HuH-7.5 (cell line): ENCODE results near the gene RXRA.

Experiments used
- DNase-seq: peaks from one replicate; pipeline ENCODE4 v3.0.0; 2011; ENCODE audit warnings: low spot score

RXRA gene

DNA sequence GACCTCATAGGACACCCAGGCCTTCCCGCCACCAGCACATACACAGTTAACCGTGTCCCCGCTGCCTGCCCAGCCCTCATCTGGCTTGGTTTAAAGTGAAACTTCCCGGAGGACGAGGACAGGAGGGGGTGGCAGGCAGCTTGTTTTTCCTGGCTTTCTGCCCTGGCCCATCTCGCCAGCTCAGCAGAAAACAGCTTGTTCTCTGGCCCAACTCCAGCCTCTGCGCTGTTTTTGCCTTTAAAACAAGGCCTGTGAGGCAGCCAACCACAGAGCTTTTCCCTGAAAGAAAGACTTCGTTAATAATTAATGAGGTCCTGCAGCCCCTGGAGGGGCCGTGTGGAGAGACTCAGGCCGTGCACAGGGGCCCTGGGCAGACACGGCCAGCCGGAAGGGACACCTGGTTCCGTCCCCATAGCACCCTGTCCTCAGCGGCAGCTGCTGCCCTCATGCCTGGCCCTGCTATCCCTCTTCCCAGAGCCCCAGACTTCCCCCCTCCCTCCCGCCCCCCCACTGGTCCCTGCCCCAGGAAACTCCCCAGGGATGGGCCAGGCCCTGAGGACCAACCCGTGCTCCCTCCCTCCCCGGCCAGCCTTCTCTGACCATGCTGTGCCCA lies 108.7 kb downstream of the RXRA start:
- peak; percentile 96 for DNase-seq

DNA sequence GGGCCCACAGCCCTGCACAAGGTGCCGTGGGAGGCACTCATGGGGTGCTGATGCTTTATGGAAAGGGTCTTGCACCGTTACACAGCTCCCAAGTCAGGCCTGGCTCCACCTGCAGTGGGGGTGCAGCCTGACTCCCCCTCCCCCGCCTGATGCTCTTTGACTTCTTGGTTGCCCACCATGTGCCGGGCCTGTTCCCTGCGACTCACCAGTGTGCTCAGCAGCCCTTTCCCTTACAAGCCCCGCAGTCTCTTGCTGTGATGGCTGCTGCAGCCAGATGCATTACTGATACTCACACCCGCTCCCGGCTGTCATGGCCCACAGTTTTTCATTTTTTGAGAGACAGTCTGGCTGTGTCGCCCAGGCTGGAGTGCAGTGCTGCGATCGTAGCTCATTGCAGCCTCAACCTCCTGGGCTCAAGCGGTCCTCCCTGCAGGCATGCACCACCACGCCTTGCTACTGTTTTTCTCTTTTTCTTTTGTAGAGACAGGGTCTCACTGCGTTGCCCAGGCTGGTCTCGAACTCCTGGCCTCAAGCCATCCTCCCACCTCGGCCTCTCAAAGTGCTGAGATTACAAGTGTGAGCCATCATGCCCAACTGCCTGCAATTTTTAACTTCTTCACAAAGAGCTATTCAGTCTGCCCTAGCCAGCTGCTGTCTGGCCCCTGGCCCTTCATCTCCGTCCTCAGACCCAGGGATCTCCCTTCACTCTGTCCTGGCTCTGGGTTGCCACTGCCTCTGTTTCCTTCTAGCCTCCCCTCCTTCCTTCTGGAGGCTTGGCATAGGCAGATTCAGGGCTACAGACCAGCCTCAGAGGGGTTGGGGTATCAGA lies 109.5 kb downstream of the RXRA start:
- DNase-seq: no peak

DNA sequence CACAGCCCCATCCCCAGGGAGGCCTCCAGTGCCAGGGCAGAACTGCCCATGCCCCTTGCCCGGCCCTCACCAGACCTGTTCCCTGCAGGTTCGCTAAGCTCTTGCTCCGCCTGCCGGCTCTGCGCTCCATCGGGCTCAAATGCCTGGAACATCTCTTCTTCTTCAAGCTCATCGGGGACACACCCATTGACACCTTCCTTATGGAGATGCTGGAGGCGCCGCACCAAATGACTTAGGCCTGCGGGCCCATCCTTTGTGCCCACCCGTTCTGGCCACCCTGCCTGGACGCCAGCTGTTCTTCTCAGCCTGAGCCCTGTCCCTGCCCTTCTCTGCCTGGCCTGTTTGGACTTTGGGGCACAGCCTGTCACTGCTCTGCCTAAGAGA lies 110.1 kb downstream of the RXRA start:
- DNase-seq: no peak

DNA sequence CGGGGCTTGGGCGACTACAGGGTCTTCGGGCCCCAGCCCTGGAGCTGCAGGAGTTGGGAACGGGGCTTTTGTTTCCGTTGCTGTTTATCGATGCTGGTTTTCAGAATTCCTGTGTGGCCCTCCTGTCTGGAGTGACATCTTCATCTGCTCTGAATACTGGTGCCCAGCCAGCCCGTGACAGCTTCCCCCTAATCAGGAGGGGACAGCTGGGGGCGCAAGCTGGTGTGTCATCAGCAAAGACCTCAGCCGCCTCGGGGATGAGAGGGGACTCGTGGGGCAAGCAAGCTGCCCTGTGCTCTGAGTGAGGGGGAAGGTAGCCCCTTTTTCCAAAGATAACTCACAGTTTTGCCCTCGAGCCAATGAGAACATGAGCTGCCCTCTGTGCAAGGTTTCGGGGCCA lies 110.7 kb downstream of the RXRA start:
- DNase-seq: no peak

DNA sequence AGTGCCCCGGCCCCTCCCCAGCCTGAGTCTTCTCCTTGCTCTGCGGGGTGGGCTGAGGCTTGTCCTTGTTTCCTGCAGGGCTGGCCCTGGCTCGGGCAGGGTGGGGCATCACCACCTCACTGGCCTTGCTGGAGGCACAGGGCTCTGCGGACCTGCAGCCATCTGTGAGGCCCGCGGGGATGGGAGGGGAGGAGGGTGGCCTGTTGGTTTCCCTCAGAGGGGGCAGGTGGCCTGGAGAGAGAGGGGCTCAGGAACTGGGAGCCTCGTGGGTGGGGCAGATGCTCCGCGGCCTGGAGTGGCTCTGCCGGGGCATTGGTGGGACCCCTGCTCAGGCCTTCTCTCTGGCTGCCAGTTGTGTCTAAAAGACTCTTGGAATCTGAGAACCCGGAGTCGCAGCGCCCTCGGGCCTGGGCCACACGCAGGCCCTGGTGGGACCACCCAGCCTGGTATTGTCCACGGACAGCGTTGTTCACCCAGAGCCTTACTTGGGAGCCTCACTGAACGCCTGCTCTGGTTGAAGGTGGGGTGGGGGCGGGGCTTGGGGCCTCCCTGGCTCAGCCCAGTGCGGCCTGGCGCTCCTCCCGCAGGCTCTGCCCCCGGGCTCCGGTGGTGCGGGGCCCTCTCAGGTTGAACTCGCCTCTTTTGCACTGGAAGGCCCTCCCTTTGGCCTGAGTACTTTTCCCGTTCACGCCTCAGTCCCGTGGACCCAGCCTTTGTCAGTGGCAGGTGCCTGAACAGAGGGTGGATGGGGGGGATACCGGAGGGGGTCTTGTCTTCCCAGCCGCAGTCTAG lies 111.3 kb downstream of the RXRA start:
- DNase-seq: no peak

DNA sequence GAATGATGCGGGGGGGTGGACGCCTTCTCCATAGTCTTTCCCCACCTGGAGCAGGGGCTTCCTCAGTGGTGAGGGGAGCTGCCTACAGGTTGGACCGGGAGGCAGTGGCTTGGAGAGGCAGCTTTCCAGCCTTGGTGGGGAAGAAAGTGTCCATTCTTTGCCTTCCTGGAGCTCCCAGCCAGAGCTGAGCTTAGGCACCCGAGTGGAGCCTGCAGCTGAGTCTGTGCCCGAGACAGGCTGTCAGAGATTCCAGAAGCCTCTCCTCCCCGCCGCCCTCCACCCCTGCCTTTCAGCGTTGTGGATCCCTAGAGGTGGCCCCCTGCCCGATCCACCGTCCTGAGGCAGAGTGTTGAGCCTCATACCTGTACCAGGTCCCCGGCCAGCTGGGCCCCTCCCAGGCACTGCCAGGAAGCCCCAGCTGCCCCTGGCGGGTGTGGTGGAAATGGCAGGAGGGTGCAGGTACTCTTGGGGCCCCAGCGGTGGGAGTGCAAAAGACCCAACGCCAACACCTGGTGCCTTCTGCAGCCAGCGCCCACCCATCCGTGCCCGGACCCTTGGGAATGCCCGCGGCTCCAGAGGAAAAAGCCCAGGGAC lies 112.0 kb downstream of the RXRA start:
- no peak for DNase-seq

DNA sequence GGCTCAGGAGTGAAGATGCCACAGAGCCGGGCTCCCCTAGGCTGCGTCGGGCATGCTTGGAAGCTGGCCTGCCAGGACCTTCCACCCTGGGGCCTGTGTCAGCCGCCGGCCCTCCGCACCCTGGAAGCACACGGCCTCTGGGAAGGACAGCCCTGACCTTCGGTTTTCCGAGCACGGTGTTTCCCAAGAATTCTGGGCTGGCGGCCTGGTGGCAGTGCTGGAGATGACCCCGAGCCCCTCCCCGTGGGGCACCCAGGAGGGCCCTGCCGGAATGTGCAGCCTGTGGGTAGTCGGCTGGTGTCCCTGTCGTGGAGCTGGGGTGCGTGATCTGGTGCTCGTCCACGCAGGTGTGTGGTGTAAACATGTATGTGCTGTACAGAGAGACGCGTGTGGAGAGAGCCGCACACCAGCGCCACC lies 113.1 kb downstream of the RXRA start:
- no peak for DNase-seq

DNA sequence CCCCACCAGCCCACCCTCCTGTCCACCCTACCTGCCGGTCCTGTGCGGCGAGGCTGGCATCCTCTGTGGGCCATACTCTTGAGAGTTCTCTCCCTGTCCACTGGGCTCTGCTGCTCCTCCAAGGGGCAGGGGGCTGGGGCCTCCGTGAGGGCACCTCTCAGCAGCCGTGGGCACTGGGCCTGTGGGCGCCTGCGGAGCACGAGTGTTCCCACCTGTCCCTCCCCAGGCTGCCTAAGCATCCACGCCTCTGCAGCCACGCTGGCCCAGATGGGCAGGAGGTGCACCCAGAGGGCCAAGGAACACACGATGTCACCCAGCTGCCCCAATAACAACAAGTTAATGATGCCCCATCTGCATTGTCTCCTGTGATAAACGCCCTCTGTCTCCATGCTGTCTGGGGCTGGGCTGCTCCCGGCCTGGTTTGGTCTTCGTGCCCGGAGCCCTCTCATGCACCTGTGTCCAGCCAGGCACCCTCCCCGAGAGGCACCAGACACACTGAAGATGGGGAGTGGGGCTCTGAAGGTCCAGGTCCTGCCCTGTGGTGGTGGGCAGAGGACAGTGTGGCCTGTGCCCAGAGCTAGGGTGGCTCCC lies 114.5 kb downstream of the RXRA start:
- no peak for DNase-seq

DNA sequence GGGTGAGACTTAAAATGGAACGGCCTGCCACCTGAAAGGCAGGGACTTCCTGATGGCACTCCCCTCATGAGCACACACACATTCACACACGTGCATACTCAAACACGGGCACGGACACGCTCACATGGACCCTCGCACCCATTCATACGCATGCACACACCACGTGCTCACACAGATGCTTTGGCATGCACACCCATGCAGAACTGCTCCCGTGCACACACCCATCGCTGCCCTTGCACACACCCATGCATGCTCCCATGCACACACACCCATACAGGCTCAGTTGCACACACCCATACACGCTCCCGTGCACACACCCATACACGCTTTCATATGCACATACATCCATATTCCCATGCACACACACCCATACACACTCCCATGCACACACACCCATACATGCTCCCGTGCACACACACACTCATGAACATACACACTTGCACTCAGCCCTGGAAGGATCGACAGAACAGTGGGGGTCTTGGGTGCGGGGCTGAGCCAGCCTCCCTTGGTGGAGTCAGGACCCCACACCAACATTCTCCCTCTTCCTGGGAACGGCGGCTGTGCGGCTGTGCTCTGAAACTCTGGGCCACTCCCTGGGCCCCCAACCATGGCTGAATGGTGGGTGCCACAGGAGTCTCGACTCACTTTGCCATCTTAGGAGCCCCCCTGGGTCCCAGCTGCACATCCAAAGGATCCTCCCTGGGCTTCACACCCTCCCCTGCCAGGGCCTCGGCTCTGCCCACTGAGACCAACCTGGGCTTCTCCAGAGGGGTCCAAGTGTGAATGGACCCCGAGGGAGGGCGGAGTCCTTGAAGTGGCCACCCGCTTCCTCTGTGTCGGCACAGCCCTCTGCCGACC lies 115.2 kb downstream of the RXRA start:
- DNase-seq: no peak

DNA sequence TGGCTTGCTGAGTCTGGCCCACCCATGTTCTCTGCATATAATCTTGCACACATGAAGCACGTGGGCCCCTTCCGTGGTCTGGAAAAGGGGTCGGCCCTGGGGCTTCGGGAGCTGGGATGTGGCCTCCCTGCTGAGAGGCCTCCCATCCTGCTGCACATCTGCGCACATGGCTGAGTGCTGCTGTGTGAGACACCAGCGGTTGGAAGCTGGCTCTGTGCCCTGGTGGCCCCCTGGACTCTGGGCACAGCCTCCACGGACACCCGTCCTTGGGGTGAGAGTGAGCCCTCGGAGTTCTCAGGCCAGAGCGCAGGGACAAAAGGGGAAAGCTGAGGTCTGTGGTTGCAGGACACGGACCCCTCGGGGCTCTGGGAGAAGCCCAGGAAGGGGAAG lies 115.8 kb downstream of the RXRA start:
- DNase-seq: no peak

DNA sequence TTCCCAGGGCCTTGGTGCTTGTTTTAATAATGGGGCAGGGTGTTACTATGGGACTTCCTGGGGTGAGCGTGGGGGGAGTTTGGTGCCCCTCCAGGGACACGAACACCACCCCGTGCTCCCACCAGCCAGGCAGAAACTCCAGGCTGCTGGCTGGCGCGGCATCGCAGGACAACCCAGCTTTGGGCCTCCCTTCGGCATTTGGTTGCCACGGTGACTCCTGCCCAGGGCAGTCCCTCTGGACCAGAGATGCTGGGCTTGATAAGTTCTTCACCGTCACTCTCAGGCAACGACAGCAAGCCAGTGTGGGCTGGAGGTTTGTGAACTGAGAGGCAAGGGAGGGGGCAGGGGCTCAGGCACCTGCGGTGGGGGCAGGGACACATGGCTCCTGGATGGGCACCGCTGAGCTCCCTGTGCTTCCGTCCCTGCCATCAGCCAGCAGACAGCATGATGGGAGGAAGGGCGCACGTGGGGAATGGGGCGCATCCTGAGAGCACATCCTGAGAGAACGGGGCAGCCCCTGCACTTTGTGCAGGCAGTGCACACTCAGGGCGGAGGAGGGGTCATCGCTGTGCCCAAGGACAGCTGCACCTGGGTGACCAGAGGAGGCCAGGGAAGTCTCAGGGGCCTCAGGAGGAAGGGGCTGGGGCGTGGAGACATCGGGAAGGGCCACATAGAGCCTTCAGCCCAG lies 116.4 kb downstream of the RXRA start:
- no peak for DNase-seq

DNA sequence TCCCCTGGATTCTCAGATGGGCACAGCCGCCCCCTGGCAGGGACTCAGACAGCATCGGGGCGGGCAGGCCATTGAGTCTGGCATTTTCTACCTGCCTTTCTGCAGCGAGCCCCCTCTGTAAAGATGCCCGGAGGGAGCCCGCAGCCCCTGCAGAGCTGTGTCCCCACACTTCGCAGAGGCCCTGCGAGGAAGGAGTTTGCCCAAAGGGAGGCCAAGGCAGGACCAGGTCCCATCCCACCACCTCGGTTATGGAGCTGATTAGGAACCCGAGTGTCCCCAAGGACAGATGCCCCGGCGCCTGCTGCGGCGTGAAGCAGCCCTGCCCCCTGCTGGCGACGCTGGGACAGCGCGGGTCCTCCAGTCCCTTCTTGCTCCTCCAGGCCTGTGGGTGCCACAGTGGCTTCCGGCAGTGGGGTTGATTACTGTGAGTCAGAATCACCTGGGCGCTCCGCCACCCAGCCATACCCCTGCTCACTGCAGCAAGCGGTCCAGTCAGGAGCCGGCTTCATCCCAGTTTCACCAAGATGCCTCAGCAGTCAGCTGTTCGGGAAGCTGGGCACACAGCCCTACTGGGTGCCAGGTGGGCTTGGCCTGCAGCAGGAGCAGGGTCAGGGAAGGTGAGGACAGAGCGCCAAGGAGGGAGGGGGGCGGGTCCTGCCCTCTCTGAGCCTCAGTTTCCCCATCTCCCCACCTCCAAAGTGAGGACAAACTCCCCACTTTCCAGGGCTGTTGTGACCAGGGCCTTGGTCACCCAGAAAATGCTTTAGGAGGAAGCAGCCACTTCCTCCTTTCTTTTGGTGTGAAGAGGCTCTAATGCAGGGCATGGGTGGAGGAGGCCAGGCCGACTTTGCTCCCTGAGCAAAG lies 117.2 kb downstream of the RXRA start:
- peak; percentile 98 for DNase-seq

DNA sequence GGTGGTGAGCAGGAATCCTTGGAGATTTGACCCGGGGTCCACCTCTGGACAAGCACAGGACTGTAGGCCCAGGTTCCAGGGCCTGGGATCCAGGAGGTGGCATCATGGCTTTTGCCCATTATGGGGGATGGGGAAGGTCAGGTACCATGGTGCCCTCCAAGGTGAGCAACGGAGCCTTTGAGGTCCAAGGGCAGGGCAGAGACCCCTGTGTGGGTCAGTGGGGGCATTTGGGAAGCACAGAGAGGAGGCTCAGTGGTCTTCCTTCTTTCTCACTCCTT lies 117.7 kb downstream of the RXRA start:
- no peak for DNase-seq

DNA sequence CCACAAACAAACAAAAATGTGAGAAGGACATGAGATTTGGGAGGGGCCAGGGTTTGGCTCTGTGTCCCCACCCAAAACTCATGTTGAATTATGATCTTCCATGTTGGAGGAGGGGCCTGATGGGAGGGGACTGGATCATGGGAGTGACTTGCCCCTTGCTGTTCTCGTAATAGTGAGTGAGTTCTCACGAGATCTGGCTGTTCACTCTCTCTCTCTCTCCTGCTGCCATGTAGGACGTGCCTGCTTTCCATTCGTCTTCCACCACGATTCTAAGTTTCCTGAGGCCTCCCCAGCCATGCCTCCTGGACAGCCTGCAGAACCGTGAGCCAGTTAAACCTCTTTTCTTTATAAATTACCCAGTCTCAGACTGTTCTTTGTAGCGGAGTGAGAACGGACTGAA lies 118.7 kb downstream of the RXRA start:
- DNase-seq: no peak

DNA sequence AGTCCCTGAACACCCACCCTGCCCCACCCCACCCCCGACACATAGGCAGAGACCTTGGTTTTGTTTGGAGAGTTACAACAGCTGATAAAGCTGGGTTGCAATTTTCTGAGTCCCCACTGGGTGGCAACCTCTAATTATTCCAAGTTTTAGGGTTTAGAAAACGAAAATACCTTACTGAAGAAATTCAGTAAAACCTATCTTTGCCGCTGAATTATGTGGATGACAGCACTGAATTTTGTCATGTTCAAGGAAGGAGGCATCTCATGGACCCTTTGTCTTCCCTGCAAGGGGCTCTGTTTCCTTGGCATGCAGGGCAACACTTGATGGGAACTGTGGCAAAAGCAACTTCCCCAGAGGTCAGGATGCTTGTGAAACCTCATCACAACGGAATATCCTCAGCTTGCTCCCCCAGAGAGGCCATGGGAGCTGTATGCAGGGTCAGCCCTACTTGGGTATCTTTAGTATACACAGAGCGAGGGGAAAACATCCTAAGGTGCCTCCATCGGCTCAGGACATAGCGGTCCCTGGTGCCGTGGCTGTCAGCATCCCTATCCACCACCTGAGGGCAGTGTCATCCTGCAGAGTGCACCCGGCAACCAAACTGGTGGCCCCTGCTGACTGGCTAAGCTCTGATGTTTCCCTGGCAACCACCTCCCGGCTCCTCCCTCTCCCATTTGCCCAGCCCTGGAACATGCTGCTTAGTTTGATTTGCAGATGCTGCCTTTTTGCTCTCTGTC lies 123.1 kb downstream of the RXRA start:
- DNase-seq: peak; percentile 98

DNA sequence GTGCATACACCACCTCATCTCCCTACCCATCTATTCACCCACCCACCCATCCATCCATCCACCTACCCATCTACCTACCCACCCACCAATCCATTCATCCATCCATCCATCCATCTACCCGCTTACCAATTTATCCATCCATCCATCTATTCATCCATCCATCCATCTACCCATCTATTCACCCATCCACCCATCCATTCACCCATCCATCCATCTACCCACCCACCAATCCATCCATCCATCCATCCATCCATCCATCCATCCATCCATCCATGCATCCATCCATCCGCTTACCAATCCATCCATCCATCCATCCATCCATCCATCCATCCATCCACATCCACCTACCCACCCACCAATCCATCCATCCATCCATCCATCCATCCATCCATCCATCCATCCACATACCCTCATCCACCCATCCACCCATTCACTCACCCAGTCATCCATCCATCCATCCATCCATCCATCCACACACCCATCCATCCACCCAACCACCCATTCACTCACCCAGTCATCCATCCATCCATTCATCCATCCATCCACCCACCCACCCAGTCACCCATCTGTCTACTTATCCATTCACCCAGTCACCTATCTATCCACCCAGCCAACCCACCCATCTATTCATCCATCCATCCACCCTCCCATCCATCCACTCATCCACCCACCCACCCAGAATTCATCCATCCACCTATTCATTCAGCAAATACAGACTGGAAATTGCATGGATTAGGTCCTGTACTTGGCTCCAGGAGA lies 125.6 kb downstream of the RXRA start:
- no peak for DNase-seq

DNA sequence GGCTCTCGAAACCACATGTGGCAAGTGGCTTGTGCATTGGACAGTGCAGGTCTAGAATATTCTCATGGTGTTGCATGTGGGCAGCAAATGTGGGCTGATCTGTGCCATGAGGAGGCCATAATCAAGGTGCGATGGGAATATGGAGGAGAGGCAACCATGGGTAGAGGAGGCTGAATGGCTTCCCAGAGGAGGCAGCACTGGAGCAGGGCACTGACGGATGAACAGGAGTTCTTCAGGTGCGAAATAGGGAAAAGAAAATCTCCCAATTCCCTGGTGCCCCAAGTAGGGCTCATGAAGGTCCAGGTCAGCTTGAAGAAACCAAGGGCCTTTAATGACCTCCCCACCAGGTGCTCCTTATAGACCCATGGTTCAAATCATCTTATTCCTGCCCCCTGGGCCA lies 126.5 kb downstream of the RXRA start:
- DNase-seq: no peak

DNA sequence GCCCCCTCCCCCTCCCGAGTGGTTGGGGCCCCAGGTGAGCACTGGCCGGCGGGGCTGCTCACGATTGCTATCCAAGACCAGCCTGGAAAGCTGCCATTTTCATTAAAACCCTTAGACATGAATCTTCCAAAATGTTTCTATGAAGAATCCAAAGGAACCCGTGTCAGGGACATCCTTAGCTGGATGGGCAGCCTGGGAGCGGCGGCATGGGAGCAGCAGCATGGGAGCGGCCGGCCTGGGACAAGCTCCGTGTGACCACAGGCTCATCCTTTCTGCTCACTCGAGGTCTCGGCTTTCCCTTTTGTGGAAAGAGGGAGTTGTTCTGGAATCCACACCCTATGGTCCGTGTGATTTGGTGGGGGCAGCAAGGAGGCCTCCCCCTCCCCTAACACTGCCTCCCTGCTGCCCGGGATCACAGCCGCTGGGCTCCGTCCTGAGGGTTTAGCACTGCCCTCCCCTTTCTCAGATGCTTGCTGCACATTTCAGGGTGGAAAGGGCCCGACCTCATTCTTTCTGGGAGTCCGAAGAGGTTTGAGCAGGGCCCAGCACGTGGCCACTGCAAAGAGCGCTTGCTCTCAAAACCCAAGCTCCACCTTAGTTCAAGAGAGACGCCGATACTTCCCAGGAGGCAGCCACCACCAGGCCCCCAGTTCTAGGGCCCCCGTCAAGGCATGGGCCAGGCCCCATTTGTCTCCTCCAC lies 127.7 kb downstream of the RXRA start:
- DNase-seq: no peak
